ENCODE data around the gene CHRD.

- TF ChIP-seq POLR2A (IDR thresholded peaks at IDR 0.05) (no peak), CTCF (IDR thresholded peaks at IDR 0.05) (peak in 3 of 4 experiments; percentile 40 to 49 (median 41))
Observed at GRCh38 chr3:184338511-184338945, 41.3 kb upstream of the CHRD start.

All from gastroesophageal sphincter (tissue), 3 donors.